ENCODE data around the gene LIN7A. TPM values are rescaled to one million over a fixed set of nuclear protein-coding genes. Genes with fewer than 3 reads are reported as not detected.
"Not testable (repeated sequence)": the region's sequence is repeated elsewhere in the genome, so short reads cannot be mapped to it uniquely, and the experiment has no call there.

The LIN7A gene
- total RNA-seq, 1 donor from 2014 or later = 0.20 TPM

- no peak for DNase-seq (ENCODE audit: low read depth in 2 of 2)
Observed at GRCh38 chr12:80920006-80920405, 17.7 kb downstream of the LIN7A start.

GRCh38 chr12:80917651-80918050 is 20.1 kb downstream of the LIN7A start:
- DNase-seq (ENCODE audit: low read depth in 2 of 2) = no peak

GRCh38 chr12:80912901-80913770 is 24.6 kb downstream of the LIN7A start:
- no peak for DNase-seq (ENCODE audit: low read depth in 2 of 2)

GRCh38 chr12:80909370-80909769 is 28.4 kb downstream of the LIN7A start:
- DNase-seq (ENCODE audit: low read depth in 2 of 2) = no peak

GRCh38 chr12:80902711-80903110 is 35.0 kb downstream of the LIN7A start:
- no peak for DNase-seq (ENCODE audit: low read depth in 2 of 2)

GRCh38 chr12:80901661-80902060 is 36.1 kb downstream of the LIN7A start:
- no peak for DNase-seq (ENCODE audit: low read depth in 2 of 2)

GRCh38 chr12:80895240-80895639 is 42.5 kb downstream of the LIN7A start:
- DNase-seq (ENCODE audit: low read depth in 2 of 2) = no peak

- no peak for DNase-seq (ENCODE audit: low read depth in 2 of 2)
Observed at GRCh38 chr12:80894179-80894578, 43.6 kb downstream of the LIN7A start.

GRCh38 chr12:80892597-80893445 is 44.9 kb downstream of the LIN7A start:
- DNase-seq (ENCODE audit: low read depth in 2 of 2) = no peak

GRCh38 chr12:80884651-80885050 is 53.1 kb downstream of the LIN7A start:
- DNase-seq (ENCODE audit: low read depth in 2 of 2) = no peak

- DNase-seq (ENCODE audit: low read depth in 2 of 2) = no peak
Observed at GRCh38 chr12:80881106-80881505, 56.6 kb downstream of the LIN7A start.

GRCh38 chr12:80878452-80878851 is 59.3 kb downstream of the LIN7A start:
- DNase-seq (ENCODE audit: low read depth in 2 of 2) = not testable (repeated sequence)

- no peak for DNase-seq (ENCODE audit: low read depth in 2 of 2)
Observed at GRCh38 chr12:80877721-80878265, 59.9 kb downstream of the LIN7A start.

GRCh38 chr12:80872053-80872452 is 65.7 kb downstream of the LIN7A start:
- no peak for DNase-seq (ENCODE audit: low read depth in 2 of 2)

GRCh38 chr12:80869264-80869663 is 68.5 kb downstream of the LIN7A start:
- DNase-seq (ENCODE audit: low read depth in 2 of 2) = no peak

GRCh38 chr12:80868576-80868975 is 69.2 kb downstream of the LIN7A start:
- DNase-seq (ENCODE audit: low read depth in 2 of 2) = no peak

GRCh38 chr12:80867941-80868340 is 69.8 kb downstream of the LIN7A start:
- DNase-seq (ENCODE audit: low read depth in 2 of 2) = no peak

GRCh38 chr12:80864046-80864735 is 73.5 kb downstream of the LIN7A start:
- no peak for DNase-seq (ENCODE audit: low read depth in 2 of 2)

- DNase-seq (ENCODE audit: low read depth in 2 of 2) = no peak
Observed at GRCh38 chr12:80862531-80862930, 75.2 kb downstream of the LIN7A start.

GRCh38 chr12:80861641-80862378 is 75.9 kb downstream of the LIN7A start:
- DNase-seq (ENCODE audit: low read depth in 2 of 2) = no peak

GRCh38 chr12:80860928-80861327 is 76.8 kb downstream of the LIN7A start:
- DNase-seq (ENCODE audit: low read depth in 2 of 2) = no peak

Data from lung microvascular endothelial cell (primary cell).